Gastrocnemius medialis (tissue), 4 donors: ENCODE data around the gene PDLIM1. TPM values are rescaled to one million over a fixed set of nuclear protein-coding genes. Genes with fewer than 3 reads are reported as not detected.

Experiments
- ATAC-seq, 2 donors: fragments of 150-250 bp; one replicate each; pipeline ENCODE4 v1.9.1; 2016
- DNase-seq, 2 donors: peaks; one replicate each; pipeline ENCODE4 v3.0.0-alpha.2; 2019
- H3K27ac ChIP-seq, 4 donors: fragments of 200-600 bp; sonication (generic); 1 replicate in 1 of 4; 2 replicates in 3 of 4; pipeline ENCODE4 v1.5.1; 2016 to 2018; ENCODE audit warnings: mild to moderate bottlenecking in 2 of 4, moderate library complexity in 1 of 4
- H3K27me3 ChIP-seq, 3 donors: fragments of 200-600 bp; sonication (generic) in 2 of 3; 1 replicate in 1 of 3; 2 replicates in 2 of 3; pipeline versions ENCODE4 v1.5.1 to v1.6.0; 2016 to 2019; ENCODE audit warnings: mild to moderate bottlenecking in 1 of 3, moderate library complexity in 1 of 3
- H3K36me3 ChIP-seq, 2 donors: fragments of 200-600 bp; sonication (generic) in 1 of 2; one replicate each; pipeline ENCODE4 v1.5.1; 2017 to 2018
- H3K4me1 ChIP-seq, 2 donors: fragments of 200-600 bp; sonication (generic) in 1 of 2; one replicate each; pipeline ENCODE4 v1.5.1; 2016 to 2017; ENCODE audit warnings: mild to moderate bottlenecking in 2 of 2
- H3K4me3 ChIP-seq, 4 donors: fragments of 200-600 bp; sonication (generic) in 3 of 4; 1 replicate in 1 of 4; 2 replicates in 3 of 4; pipeline ENCODE4 v1.5.1; 2016 to 2019; ENCODE audit warnings: mild to moderate bottlenecking in 2 of 4
- H3K9me3 ChIP-seq, 3 donors: fragments of 200-600 bp; sonication (generic) in 2 of 3; 1 replicate in 1 of 3; 2 replicates in 2 of 3; pipeline ENCODE4 v1.5.1; 2016 to 2019
- CTCF ChIP-seq, 5 experiments: fragments of 450-650 bp in 3 of 5; fragments of 200-600 bp in 2 of 5; sonication (generic) in 2 of 5; IDR thresholded peaks in 4 of 5; conservative IDR thresholded peaks in 1 of 5; 1 replicate in 4 of 5; 2 replicates in 1 of 5; pipeline ENCODE4 v1.5.1; 2016 to 2019; ENCODE audit warnings: antibody characterized with exemption in 5 of 5, mild to moderate bottlenecking in 3 of 5, moderate library complexity in 3 of 5
- POLR2A ChIP-seq, 2 donors: fragments of 450-650 bp; IDR thresholded peaks; one replicate each; pipeline ENCODE4 v1.6.1; 2017; ENCODE audit warnings: antibody characterized with exemption in 2 of 2, mild to moderate bottlenecking in 2 of 2, moderate library complexity in 2 of 2
- in situ Hi-C, 4 donors: fragments of 200-750 bp; cut with MboI; loops; one replicate each; pipeline versions ENCODE4 v1.15.0 to v1.8.0; 2017; ENCODE audit warnings: low sequenced_read_pairs in 4 of 4
- intact Hi-C: fragments of 100-400 bp; cut with DNase I; formaldehyde crosslinking; loops from one replicate; pipeline ENCODE4 v1.15.1; 2023; ENCODE audit warnings: low total_unique reads
- total RNA-seq, 4 donors: library from RNA; depleted of rRNA; stranded (reverse); fragments of >200 nt; gene quantifications; one replicate each; pipeline versions ENCODE4 v1.1.0 to v1.2.3, GENCODE V29; 2016

The PDLIM1 gene
- total RNA-seq, 4 donors from 2014 or later = 157 to 572 (median 272) TPM

- DNase-seq (no peak), ATAC-seq (no peak)
- TF ChIP-seq POLR2A (IDR thresholded peaks at IDR 0.05) (no peak), CTCF (IDR thresholded peaks at IDR 0.05 in 4 of 5, conservative IDR thresholded peaks at IDR 0.05 in 1 of 5) (no peak)
- no peaks in the 10 kb centered on the region for H3K9me3 ChIP-seq
- no peak overlapping the region for H3K4me3 ChIP-seq
- H3K4me1 ChIP-seq = peaks cover 0 to 4% of the 10 kb centered on the region in 2 donors
- in situ Hi-C loops (no loop called here), intact Hi-C loops (no loop called here)
- H3K36me3 ChIP-seq = no peaks in the 10 kb centered on the region
- H3K27ac ChIP-seq = no peak overlapping the region
- no peaks in the 10 kb centered on the region for H3K27me3 ChIP-seq
Observed at GRCh38 chr10:95303950-95304349, 13.1 kb upstream of the PDLIM1 start.

GRCh38 chr10:95303535-95303934 is 12.7 kb upstream of the PDLIM1 start:
- H3K9me3 ChIP-seq = no peaks in the 10 kb centered on the region
- H3K4me1 ChIP-seq = no peaks in the 10 kb centered on the region
- no peak for TF ChIP-seq POLR2A (IDR thresholded peaks at IDR 0.05)
- TF ChIP-seq CTCF (IDR thresholded peaks at IDR 0.05 in 4 of 5, conservative IDR thresholded peaks at IDR 0.05 in 1 of 5) = no peak
- DNase-seq (no peak), ATAC-seq (no peak)
- H3K27me3 ChIP-seq = no peaks in the 10 kb centered on the region
- H3K27ac ChIP-seq = no peak overlapping the region
- H3K4me3 ChIP-seq = no peak overlapping the region
- H3K36me3 ChIP-seq = no peaks in the 10 kb centered on the region
- intact Hi-C loops (no loop called here), in situ Hi-C loops (no loop called here)

- Histone ChIP-seq H3K4me3 (no peak overlapping the region), H3K27ac (no peak overlapping the region), H3K36me3 (no peaks in the 10 kb centered on the region), H3K9me3 (no peaks in the 10 kb centered on the region), H3K4me1 (peaks cover 3 to 5% of the 10 kb centered on the region in 2 donors), H3K27me3 (no peaks in the 10 kb centered on the region)
- intact Hi-C loops (no loop called here), in situ Hi-C loops (no loop called here)
- DNase-seq (no peak), ATAC-seq (no peak)
- no peak for TF ChIP-seq POLR2A (IDR thresholded peaks at IDR 0.05)
- no peak for TF ChIP-seq CTCF (IDR thresholded peaks at IDR 0.05 in 4 of 5, conservative IDR thresholded peaks at IDR 0.05 in 1 of 5)
Observed at GRCh38 chr10:95300022-95300539, 9.3 kb upstream of the PDLIM1 start.

- DNase-seq (no peak), ATAC-seq (no peak)
- intact Hi-C loops (no loop called here), in situ Hi-C loops (no loop called here)
- Histone ChIP-seq H3K27me3 (no peaks in the 10 kb centered on the region), H3K36me3 (no peaks in the 10 kb centered on the region), H3K27ac (no peak overlapping the region), H3K9me3 (no peaks in the 10 kb centered on the region), H3K4me1 (peaks cover 9 to 10% of the 10 kb centered on the region in 2 donors), H3K4me3 (no peak overlapping the region)
- TF ChIP-seq POLR2A (IDR thresholded peaks at IDR 0.05) (no peak), CTCF (IDR thresholded peaks at IDR 0.05 in 4 of 5, conservative IDR thresholded peaks at IDR 0.05 in 1 of 5) (no peak)
Observed at GRCh38 chr10:95297402-95297801, 6.6 kb upstream of the PDLIM1 start.

GRCh38 chr10:95296764-95297163 is 6.0 kb upstream of the PDLIM1 start:
- intact Hi-C loops = no loop called here
- in situ Hi-C loops = no loop called here
- no peak overlapping the region for H3K27ac ChIP-seq

More at GRCh38 chr10:95296764-95297163, 6.0 kb upstream of the PDLIM1 start:
- no peaks in the 10 kb centered on the region for H3K36me3 ChIP-seq
- H3K27me3 ChIP-seq = no peaks in the 10 kb centered on the region
- H3K9me3 ChIP-seq = no peaks in the 10 kb centered on the region
- TF ChIP-seq POLR2A (IDR thresholded peaks at IDR 0.05) (no peak), CTCF (IDR thresholded peaks at IDR 0.05 in 4 of 5, conservative IDR thresholded peaks at IDR 0.05 in 1 of 5) (no peak)
- ATAC-seq (no peak), DNase-seq (no peak)
- peaks cover 9 to 10% of the 10 kb centered on the region in 2 donors for H3K4me1 ChIP-seq
- H3K4me3 ChIP-seq = no peak overlapping the region
